GM18508 (cell line): ENCODE results near the gene SMURF2.
A peak's percentile ranks its signal among the peaks of the same experiment; 100 is the strongest.
"Not testable (repeated sequence)": the region's sequence is repeated elsewhere in the genome, so short reads cannot be mapped to it uniquely, and the experiment has no call there.

Experiments
- ATAC-seq: cut with Tn5 transposase; IDR thresholded peaks from one replicate; pipeline ENCODE4 v1.9.1; 2021; ENCODE audit warnings: moderate number of reproducible peaks; ENCODE audit not compliant: insufficient read depth, unreplicated experiment

SMURF2 gene

DNA sequence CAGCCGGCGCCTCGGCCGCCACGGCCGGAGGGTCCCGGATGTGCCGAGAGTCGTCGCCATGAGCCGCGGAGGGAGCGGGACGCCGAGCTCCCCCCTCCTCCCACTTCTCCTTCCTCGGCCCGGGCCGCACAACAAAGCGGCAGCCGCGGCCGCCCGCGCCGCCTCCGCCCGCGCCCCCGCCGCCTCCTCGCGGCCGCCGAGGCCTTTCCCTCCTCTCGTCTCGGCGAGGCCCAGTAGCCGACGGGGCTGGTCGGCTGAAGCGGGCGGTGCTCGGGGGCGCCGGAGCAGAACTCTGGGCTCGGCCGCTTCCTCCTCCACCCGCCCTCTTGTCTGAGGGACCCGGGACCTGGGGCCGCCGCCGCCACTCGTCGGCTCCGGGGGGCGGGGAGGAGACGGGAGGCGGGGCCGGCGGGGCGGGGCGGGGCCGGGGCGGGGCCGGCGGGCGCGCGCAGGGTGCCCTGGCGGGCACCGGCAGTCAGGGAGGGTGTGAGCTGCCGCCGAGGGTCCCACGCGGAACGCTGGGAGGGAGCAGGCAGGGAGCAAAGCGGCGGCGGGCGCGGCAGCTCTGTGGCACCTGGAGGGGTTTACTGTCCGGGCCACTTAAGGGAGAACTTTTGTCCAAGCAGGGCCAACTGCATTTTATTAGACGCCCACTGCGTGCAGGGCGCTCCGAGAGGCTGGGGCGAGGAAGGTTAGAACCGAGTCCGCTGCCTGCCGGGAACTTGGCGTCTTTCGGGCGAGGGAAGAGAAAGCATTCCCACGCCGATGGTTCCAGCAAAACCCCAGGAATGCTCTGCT lies at the start of gene SMURF2:
Gene SMURF2, minus strand, starts transcription at position 332 of the 798 bp plus-strand sequence. CDS start 427 bp downstream, outside the sequence.
- peak; percentile 44 for ATAC-seq

DNA sequence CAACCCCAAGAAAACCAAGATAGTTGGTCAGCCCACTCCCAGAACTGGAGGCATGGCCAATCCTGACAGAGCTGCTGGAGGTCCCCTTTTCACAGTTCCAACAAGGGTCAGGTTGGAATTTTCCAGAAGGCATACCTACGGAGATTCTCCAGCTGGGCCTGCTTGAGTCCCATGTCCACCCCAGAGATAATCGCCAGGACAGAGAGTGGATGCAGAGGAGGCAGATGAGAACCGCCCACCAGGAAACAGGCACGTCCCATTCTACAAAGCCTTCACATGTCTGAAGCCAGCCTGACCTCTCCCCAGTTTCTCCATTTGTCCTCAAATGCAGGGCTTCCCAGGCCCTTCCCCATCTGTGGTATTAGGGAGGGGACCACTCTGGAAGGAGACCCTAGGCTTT lies 47.4 kb upstream of the SMURF2 start:
- ATAC-seq = no peak

GRCh38 chr17:64707050-64707591 lies 45.0 kb upstream of the SMURF2 start:
- no peak for ATAC-seq

DNA sequence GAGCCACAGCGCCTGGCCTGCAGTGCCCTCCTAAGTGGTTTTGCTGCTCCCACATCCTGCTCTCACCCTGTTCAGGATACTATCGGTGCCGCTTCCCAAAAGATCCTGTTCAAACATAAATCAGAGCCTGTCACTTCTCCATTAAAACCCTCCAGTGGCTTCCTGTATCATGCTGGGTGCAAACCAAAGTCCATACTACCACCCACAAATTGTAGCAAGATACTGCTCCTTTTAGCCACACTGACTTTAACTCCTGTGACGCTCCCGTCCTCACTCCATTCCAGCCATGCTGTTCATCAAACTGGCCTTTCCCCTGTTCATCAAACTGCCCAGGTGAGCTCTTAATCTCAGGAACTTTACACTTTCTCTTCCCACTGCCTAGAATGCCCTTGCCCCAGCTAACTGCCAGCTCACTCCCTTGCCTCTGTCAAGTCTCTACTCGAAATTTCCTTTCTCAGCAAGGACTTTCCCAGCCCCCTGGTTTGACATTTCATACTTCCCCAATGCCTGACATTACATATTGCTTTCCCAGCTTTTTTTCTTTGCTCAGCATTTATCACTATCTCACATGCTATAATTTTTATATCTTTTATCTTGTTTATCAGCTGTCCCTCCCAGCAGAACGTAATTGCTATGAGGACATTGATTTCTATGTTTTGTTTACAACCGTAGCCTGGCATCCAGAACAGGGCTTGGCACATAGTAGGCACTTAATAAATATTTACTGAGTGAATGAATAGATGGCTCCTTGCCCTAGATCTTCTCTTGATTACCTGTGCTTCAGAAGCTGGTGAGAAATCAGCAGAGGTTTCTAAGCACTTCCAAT lies 44.3 kb upstream of the SMURF2 start:
- no peak for ATAC-seq

DNA sequence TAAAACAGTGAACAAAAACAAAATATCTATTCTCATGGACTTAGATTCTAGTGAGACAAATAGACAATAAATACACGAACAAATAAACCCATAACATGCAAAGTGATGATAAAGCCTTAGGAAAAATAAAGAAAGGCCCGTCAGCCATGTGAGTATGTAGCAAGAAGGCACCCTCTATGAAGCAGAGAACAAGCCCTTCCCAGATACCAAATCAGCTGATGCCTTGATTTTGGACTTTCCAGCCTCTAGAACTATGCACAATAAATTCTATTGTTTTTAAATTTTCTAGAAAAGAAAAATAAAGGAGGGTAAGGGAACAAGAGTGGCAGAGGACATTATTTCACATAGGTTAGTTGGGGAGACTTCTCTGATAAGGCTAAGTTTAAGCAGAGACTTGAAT lies 40.7 kb upstream of the SMURF2 start:
- ATAC-seq = no peak

DNA sequence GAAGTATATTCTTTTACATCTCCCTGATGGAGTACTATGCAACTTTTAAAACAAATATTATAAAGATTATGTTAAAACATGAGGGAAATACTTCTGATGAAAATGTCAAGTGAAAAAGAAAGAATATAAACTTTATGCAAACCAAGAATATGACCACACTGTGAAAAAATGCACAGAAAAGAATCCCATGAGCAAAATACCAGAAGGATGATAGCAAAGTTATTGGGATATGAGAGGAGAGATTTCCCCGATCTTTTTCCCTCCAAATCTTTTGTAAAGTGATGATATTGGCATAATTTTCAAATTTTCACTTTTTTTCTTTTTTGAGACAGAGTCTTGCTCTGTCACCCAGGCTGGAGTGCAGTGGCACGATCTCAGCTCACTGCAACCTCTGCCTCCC lies 36.6 kb upstream of the SMURF2 start:
- no peak for ATAC-seq

GRCh38 chr17:64694207-64694606 lies 32.1 kb upstream of the SMURF2 start:
- no peak for ATAC-seq

GRCh38 chr17:64692187-64692586 lies 30.1 kb upstream of the SMURF2 start:
- no peak for ATAC-seq

DNA sequence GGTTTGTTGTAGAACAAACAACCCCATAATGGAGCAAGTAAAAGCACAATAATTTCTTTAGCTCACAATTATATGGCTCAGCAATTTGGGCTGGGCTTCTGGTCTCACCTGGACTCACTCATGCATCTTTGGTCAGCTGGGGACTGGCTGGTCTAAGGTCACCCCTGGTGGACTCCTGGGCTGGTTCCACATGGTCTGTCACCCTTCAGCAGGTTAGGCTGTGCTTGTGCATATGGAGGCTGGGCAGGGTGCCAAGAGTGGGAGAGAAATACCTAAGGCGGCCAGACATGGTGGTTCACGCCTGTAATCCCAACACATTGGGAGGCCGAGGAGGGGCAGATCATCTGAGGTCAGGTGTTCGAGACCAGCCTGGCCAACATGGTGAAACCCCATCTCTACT lies 27.0 kb upstream of the SMURF2 start:
- no peak for ATAC-seq

DNA sequence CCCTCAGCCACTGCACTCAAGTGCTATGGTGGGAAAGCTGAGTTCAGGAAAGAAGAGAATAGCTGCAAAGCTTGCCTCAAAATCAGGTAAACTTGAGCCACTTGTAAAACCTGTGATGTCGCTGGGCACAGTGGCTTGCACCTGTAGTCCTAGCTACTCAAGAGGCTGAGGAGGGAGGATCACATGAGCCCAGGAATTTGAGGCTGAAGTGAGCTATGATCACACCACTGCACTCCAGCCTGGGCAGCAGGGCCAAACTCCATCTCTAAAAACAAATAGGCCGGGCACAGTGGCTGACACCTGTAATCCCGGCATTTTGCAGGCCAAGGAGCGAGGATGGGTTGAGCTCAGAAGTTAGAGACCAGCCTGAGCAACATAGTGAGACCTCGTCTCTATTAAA lies 26.4 kb upstream of the SMURF2 start:
- ATAC-seq = no peak

DNA sequence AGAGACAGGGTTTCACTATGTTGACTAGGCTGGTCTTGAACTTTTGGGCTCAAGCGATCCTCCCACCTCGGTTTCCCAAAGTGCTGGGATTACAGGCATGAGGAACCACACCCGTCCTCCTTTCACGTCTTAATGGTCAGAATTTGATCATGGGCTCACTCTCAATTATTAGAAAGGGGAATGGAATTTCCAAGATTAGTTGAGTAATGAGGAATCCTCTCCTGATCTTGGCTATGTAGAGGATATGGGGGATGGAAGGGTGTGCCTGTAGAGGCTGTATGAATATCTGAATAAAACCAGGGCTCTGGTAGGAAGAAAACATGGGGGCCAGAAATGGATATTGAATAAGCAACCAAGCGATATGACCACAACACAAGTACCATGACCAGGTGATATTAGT lies 25.9 kb upstream of the SMURF2 start:
- ATAC-seq = no peak

DNA sequence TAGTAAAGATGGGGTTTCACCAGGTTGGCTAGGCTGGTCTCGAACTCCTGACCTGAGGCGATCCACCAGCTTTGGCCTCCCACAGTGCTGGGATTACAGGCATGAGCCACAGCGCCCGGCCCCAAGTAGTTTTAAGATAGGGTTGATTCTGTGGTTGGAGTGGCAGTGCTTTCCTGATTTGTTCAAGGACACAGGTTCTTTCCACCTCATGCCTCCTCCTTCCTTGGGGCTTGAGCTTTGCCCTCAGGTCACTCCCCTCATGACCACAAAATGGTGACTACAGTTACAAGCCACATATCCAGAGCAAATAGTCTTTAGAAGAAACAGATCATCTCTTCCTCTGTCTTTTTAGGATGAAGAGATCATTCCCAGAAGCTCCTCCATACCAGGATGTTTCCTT lies 25.3 kb upstream of the SMURF2 start:
- no peak for ATAC-seq

GRCh38 chr17:64686705-64687104 lies 24.6 kb upstream of the SMURF2 start:
- ATAC-seq = no peak

- ATAC-seq = no peak
Measured at GRCh38 chr17:64685705-64686104, 23.6 kb upstream of the SMURF2 start.

- no peak for ATAC-seq
Measured at GRCh38 chr17:64683796-64684195, 21.7 kb upstream of the SMURF2 start.

DNA sequence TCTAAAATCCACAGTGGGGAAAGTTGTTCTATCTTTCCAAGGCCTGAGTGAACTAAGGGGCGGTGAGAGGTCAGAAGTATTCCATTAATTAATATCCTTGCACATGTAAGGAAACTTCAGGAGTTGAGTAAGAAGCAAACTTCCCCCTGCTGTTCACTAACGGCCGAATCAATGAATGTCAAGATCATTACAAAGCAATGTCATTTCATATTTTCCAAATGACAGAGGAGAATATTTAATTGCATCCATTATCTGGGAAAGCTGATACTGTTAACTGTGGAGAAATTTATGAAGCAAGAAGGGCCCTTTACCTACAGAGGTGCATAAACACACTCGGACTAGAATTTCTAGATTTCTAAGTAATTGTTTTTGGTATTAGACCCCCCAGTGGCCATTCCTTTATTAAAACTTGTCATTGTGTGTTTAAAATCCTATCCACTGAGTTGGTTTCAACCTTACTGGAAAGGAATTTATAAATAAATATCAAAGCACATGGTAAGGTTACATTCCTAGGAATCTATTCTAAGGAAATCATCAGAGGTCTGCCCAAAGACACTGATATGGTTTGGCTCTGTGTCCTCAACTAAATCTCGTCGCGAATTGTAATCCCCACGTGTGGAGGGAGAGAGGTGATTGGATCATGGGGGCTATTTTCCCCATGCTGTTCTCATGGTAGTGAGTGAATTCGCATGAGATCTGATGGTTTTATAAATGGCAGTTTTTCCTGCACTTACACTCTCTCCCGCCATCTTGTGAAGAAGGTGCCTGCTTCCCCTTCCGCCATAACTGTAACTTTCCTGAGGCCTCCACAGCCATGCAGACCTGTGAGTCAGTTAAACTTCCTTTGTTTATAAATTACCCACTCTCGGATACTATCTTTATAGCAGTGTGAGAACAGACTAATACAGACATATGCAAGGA lies 20.4 kb upstream of the SMURF2 start:
- no peak for ATAC-seq

- no peak for ATAC-seq
Measured at GRCh38 chr17:64679710-64680216, 17.7 kb upstream of the SMURF2 start.

- no peak for ATAC-seq
Measured at GRCh38 chr17:64676763-64677162, 14.7 kb upstream of the SMURF2 start.

- ATAC-seq = not testable (repeated sequence)
Measured at GRCh38 chr17:64670843-64671590, 8.9 kb upstream of the SMURF2 start.
